ENCODE measurements around the gene ABCA12. TPM values are rescaled to one million over a fixed set of nuclear protein-coding genes. Genes with fewer than 3 reads are reported as not detected.

ABCA12 gene
- total RNA-seq, 2 donors from 2014 or later: 0.68 to 1.1 TPM

- no peaks in the 10 kb centered on the region for H3K36me3 ChIP-seq
- intact Hi-C loops (cut with DNase I): no loop called here
- DNase-seq (ENCODE audit: low spot score): no peak
- H3K4me3 ChIP-seq: no peak overlapping the region
- H3K9me3 ChIP-seq: no peaks in the 10 kb centered on the region
- H3K4me1 ChIP-seq (replicated peaks): no peaks in the 10 kb centered on the region
- no peak overlapping the region for H3K27ac ChIP-seq
- no peak for TF ChIP-seq POLR2A (IDR thresholded peaks at IDR 0.05)
- TF ChIP-seq CTCF (IDR thresholded peaks at IDR 0.05): peak in 3 of 4 experiments; percentile 27 to 40 (median 38)
- no peaks in the 10 kb centered on the region for H3K27me3 ChIP-seq (replicated peaks; ENCODE audit: insufficient read depth)
Observed at GRCh38 chr2:214960677-214961076, 177.7 kb downstream of the ABCA12 start.

GRCh38 chr2:214946949-214947348 lies 191.5 kb downstream of the ABCA12 start:
- no peaks in the 10 kb centered on the region for H3K36me3 ChIP-seq
- H3K27ac ChIP-seq: no peak overlapping the region
- no peak for DNase-seq (ENCODE audit: low spot score)
- 77% methylated on average over 2 of the region's 2 CpGs for WGBS
- TF ChIP-seq POLR2AphosphoS5 (IDR thresholded peaks at IDR 0.05) (no peak), CTCF (IDR thresholded peaks at IDR 0.05) (no peak)
- H3K4me1 ChIP-seq (replicated peaks): no peaks in the 10 kb centered on the region
- H3K4me3 ChIP-seq: no peak overlapping the region
- H3K27me3 ChIP-seq (replicated peaks; ENCODE audit: insufficient read depth): no peaks in the 10 kb centered on the region
- no peaks in the 10 kb centered on the region for H3K9me3 ChIP-seq
- intact Hi-C loops (cut with DNase I): no loop called here

DNA sequence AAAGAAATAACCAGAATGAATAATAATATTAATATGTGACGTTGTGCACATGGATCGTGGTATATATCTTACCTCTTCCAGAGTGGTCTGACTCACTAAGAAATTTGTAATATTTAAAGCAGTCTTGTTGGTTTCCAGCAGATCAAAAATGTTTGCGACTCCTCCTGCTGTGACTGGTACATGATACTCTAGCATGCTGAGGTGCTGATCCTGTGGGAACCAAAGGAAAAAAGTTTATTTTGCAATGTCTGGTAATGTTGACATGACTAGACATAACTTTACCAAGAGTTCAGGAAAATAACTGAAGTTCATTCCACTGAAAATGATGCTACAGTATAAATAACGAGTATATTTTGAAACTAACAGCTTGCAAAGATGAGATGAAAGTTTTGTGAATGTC lies 204.4 kb downstream of the ABCA12 start:
- DNase-seq (ENCODE audit: low spot score): no peak
- Histone ChIP-seq H3K27ac (no peak overlapping the region), H3K4me3 (no peak overlapping the region), H3K27me3 (replicated peaks; ENCODE audit: insufficient read depth) (no peaks in the 10 kb centered on the region), H3K9me3 (no peaks in the 10 kb centered on the region), H3K36me3 (no peaks in the 10 kb centered on the region), H3K4me1 (replicated peaks) (no peaks in the 10 kb centered on the region)
- intact Hi-C loops (cut with DNase I): no loop called here
- TF ChIP-seq CTCF (IDR thresholded peaks at IDR 0.05): no peak
- no peak for TF ChIP-seq POLR2AphosphoS5 (IDR thresholded peaks at IDR 0.05)
- TF ChIP-seq POLR2A (IDR thresholded peaks at IDR 0.05): no peak
- WGBS: 90% methylated on average over 4 of the region's 4 CpGs

DNA sequence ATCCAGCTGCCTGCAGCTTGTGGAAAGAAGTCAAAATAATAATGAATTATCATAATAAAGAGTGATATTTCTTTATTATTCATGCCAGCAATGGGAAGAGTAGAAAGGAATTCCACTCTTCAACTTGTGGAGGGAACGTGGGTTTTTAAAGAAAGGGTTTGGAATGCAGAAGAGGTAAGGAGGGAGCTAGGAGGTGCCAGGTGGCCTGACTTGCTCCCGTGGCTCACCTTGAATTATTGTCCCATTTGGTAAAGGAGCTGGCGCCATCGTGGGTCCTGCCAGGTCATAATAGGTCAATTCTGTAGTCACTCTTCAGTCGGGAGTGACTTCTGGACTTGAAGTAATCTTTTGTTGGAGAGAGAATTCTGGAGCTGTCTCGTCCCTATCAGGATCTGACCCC lies 233.8 kb downstream of the ABCA12 start:
- TF ChIP-seq POLR2A (IDR thresholded peaks at IDR 0.05): no peak
- TF ChIP-seq CTCF (IDR thresholded peaks at IDR 0.05): no peak
- TF ChIP-seq POLR2AphosphoS5 (IDR thresholded peaks at IDR 0.05): no peak
- no peak for DNase-seq (ENCODE audit: low spot score)
- Histone ChIP-seq H3K36me3 (no peaks in the 10 kb centered on the region), H3K9me3 (no peaks in the 10 kb centered on the region), H3K4me3 (no peak overlapping the region), H3K27ac (no peak overlapping the region), H3K4me1 (replicated peaks) (no peaks in the 10 kb centered on the region), H3K27me3 (replicated peaks; ENCODE audit: insufficient read depth) (no peaks in the 10 kb centered on the region)
- intact Hi-C loops (cut with DNase I): no loop called here
- 64% methylated on average over 6 of the region's 6 CpGs for WGBS

DNA sequence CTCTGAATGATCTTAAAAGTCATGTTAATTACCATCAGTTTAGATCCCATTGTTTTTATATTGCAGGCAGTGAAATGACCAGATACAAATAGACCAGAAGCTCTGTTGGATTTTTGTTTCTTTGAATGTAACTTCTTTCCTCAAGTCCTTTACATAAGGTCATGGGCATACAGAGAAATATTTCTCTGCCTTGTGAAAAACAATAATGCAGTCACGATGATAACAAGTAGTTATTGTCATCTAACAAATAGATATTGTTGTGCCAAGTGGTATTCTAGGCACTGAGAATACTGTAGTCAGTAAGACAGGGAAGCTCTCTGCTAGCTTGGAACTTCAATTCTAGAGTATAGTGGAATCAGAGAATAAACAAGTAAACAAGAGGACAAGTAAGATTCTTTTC lies 234.2 kb downstream of the ABCA12 start:
- WGBS: 80% methylated on average over 1 of the region's 1 CpG
- H3K27me3 ChIP-seq (replicated peaks; ENCODE audit: insufficient read depth): no peaks in the 10 kb centered on the region
- intact Hi-C loops (cut with DNase I): no loop called here
- DNase-seq (ENCODE audit: low spot score): no peak
- TF ChIP-seq POLR2A (IDR thresholded peaks at IDR 0.05): no peak
- TF ChIP-seq POLR2AphosphoS5 (IDR thresholded peaks at IDR 0.05): no peak
- no peak for TF ChIP-seq CTCF (IDR thresholded peaks at IDR 0.05)
- H3K9me3 ChIP-seq: no peaks in the 10 kb centered on the region
- H3K4me1 ChIP-seq (replicated peaks): no peaks in the 10 kb centered on the region
- H3K4me3 ChIP-seq: no peak overlapping the region
- H3K36me3 ChIP-seq: no peaks in the 10 kb centered on the region
- no peak overlapping the region for H3K27ac ChIP-seq
